GM19438 (cell line): Measurements from ENCODE around the gene SLC6A6.
A peak's percentile ranks its signal among the peaks of the same experiment; 100 is the strongest.

ENCODE experiments used
- ATAC-seq: cut with Tn5 transposase; IDR thresholded peaks from one replicate; pipeline ENCODE4 v1.9.1; 2021; ENCODE audit warnings: low read depth; ENCODE audit not compliant: unreplicated experiment

The SLC6A6 gene

DNA sequence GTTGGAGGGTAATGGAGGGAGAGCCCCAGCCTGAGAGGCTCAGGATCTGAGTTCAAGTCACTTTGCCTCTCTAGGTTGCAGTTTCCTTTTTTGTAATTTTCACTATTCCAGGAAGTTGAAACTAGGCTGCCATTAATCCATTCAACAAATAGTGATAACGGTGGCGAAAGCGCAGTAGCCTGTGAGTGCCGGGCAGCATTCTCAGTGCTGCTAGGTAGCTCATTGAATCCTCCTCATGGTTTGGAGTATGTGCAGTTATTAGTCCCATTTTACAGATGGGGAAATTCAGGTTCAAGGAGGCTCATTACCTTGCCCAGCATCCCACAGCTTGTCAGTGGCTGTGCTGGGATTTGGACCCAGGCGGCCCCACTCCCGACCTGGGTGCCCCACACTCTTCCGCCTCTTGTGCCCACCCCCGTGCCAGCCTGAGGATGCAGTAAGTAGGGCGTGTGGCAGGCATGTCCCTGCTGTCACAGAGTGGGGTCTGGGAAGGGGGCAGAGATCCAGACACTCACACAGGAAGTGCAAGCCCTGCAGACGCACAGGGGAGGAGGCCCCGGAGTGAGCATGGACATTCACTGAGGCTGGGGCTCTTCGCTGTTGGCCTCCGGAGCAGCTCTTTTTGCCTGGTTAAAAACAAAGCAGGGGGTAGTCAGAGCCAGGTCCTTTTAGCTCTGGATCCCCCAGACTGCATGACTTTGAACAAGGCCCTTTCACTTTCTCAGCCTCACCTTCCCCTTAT, 58.8 kb downstream of the SLC6A6 start:
- ATAC-seq, result no peak

DNA sequence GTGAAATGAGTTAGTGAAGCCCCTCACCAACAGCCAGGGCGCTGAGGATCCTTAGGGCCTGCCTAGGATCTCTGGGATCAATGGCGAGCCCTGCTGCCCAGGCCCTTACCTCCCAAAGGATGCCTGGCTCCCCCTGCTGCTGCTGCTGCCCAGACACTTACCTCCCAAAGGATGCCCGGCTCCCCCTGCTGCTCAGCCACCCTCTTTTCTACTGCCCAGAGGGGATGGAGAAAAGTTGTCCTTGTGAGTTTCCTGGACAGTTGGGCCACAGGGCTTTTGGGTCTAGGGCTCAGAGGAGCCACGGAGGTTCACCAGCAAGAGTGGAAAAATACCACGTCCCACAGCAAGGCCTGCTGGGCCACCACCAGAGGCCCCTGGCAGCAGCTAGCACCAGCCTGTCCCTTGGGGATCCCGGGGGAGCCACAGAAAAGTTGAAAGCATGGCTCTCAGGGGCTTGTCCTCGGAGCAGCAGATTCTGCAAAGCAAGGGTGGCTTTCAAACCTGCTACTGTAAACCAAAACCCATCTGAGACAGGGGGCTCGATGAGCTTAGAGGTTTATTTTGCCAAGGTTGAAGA, 59.4 kb downstream of the SLC6A6 start:
- ATAC-seq, result peak; percentile 55

DNA sequence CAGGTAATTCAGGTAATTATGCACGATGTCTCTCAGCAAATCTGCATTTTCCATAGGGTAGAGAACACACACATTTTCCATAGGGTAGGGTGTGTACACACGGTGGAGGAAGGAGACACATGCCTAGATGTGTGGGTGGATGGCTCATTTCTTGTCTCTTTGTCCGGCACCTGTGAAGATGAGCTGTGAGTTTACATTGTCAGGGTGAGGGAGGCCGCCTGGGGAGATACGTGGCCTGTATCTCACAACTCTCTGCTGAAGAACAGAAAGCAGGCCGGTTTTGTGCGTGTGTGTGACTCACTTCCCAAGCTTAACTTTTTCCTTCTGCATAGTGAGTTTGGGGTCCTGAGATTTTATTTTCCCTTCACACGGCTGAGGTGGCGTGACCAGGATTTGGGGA, 60.3 kb downstream of the SLC6A6 start:
- ATAC-seq, result no peak

DNA sequence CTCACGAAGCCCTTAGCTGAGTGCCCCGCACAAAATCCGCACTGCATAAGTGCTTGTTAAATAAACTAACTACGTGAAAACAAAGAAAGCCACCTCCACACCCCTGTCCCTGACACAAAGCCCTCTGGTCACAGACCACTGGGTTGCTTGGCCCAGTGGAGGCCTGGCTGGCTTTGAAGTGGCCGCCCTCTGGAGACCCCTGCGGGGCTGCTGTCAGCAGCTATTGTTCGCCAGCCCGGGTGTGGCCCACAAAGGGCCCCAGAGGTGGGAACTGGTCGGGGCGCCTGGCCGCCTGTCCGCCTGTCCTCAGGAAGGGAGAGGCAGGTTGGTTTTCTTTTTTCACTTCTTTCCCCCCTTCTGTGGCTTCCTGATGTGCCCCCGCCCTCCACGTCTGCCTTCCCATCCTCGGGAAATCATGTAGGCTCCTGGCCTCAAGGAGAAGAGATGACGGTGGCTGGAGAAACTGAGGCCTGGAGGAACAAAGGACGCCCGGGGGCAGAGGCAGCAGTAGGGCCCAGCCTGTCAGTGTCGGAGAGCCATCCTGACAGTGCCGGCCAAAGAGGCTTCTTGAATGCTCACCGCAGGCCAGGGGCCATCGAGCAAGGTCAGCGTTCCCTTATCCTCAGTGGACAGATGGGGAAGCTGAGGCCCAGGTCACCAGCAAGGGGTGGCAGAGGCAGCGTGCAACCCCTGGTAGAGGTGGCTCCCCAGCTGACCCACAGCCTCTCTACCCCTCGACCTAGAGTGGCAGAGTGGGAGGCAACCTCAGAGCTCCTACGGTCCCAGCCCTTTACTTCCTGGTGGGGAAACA, 61.1 kb downstream of the SLC6A6 start:
- ATAC-seq, result no peak

DNA sequence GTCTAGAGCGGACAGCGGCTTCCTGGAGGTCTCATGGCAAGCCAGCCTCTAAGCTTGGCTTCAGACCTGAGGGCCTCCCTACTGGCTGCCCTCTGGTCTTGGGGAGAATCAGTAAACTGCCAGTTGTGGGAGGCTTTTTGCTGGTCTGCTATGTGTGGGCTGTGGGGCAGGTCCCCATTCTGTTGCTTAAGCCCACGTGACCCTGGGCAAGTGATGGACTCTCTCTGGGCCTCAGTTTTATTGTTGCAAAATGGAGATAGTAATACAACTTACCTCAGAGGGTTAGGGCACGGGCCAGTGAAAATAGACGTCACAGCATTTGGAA, 61.7 kb downstream of the SLC6A6 start:
- ATAC-seq, result no peak

DNA sequence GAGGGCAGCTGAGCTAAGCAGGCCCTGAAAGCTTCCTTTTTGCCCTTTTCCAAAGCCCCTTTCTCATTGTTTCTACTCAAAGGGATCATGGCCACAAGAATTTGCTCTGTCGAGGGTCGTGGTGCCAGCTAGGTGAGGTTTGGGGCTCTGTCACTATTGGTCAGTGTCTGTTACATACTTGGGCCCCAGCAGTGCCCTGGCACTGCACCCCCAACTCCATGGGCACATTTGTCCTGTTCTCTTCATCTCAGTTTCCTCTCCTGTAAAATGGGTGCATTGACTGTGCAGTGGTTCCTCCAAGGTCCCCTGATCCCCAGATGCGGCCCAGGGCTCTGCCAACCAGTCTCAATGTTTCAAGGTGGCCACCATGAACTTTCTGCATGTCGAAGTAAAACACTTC, 62.1 kb downstream of the SLC6A6 start:
- ATAC-seq, result no peak

DNA sequence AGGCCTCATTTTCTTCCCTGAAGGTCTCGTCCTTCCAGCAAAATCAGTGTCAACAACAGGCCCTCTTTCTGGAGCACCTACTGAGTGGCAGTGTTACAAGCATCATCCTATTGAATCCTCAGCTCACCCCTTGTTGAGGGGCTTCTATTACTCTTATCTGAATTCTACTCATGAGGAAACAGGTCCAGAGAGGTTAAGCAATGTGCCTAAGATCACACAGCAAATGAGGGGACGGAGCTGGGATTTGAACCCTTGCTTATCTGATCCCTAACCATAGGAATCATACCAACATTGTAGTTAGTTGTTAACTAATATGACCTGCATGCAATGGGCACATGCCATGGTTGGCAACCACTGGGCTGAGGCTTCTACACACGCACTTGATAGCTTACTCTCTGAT, 63.0 kb downstream of the SLC6A6 start:
- no peak for ATAC-seq

DNA sequence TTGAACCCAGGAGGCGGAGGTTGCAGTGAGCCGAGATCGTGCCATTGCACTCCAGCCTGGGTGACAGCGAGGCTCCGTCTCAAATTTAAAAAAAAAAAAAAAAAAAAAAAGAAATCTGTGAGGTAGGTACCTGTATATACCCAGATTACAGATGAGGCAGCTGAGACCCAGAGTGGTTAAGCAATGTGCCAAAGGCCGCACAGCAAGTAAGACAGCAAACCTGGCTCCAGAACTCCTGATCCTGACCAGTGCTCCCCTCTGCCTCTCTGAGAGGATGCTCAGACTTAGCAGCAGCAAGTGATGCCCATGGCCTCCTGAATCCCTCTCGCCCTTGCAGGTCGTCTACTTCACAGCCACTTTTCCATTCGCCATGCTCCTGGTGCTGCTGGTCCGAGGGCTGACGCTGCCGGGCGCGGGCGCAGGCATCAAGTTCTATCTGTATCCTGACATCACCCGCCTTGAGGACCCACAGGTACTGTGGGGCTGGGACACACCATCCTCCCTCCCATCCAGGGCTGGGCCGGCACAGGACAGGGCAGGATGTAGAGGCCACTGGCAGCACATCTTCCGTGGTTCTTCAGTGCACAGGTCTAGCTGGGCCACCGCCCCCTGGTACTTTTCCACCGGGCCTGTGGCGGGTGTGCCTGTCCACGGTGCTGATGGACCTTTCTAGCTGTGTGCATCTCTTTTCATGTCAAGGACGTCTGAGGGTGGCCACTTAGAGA, 63.9 kb downstream of the SLC6A6 start:
- no peak for ATAC-seq

DNA sequence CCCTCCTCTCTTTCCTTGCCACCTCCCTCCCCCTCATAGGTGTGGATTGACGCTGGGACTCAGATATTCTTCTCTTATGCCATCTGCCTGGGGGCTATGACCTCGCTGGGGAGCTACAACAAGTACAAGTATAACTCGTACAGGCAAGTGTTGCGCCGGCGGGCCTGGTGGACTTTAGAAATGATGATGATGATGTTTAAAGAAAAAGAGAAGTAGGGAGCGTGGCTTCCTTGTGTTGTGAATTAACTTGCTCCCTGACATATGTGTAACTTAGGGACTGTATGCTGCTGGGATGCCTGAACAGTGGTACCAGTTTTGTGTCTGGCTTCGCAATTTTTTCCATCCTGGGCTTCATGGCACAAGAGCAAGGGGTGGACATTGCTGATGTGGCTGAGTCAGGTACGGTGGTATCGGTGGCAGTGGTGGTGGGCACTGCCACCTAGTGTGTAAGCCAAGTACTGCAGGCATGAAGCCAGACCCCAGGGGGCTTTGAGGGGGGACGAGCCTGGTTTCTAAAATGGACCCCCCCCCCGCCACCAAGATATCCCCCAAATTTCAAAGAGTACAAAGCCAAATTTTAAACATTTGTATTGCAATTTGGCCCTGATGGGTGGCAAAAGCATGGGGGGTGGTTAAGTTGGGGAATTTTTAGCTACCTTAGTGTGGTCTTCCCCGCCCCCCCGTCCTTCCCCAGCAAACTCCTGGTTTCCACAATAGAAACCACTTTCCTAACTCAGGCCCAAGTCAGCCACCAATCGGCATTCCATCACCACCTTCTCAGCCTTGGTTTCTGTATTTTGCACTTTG, 65.6 kb downstream of the SLC6A6 start:
- ATAC-seq, result no peak

DNA sequence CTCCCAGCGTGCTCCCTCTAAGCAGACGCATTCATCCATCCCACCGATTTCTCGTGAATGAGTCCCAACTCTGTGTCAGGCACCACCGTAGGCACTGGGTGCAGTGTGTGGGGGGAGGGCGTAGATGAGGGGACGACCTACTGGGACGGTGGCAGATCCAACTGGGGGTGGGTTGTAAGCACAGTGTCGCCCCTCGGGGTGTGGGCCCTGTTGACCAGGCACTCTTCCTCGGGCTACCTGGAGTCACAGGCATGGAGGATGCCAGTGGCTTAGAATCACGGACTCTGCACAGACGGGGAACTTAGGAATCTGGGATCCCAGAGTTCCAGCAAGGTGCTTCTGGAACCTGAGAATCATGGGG, 66.2 kb downstream of the SLC6A6 start:
- ATAC-seq, result no peak

DNA sequence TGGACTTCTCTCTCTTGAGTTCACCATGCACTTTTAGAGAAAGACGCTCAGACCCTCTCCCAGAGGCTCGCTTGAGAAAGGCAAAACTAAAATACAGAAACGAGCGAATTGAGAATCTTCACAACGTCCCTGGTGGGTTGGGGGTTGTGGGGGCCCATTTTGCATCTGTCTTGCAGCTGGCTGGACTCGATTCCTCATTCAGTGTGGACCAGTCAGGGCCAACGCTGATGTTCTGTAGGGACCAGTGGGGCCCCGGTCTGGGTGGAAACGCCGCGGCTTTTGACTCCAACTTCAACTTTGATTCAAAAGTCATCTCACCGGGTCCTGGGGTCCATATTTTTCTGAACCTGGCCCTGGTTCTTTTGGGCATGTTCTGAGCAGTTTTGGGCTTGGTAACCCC, 68.1 kb downstream of the SLC6A6 start:
- ATAC-seq, result no peak

DNA sequence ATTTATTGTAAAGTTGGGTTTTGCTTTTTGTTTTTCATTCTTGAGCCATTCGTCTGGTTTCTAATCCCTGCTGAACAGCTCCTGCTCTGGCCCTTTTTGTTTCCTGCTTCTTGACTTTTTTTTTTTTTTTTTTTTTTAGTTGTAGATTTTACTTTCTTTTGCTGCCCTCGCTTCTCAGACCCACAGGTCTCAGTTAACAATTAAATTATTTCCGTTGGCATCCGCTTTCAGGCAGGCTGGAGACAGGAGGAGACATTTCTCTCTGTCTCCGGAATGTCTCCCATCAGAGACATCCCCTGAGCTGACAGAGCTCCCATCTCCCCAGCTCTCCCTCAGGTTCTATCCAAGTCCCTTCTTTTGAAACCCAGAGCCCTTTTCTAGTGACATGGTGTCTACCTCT, 68.6 kb downstream of the SLC6A6 start:
- ATAC-seq, result no peak

DNA sequence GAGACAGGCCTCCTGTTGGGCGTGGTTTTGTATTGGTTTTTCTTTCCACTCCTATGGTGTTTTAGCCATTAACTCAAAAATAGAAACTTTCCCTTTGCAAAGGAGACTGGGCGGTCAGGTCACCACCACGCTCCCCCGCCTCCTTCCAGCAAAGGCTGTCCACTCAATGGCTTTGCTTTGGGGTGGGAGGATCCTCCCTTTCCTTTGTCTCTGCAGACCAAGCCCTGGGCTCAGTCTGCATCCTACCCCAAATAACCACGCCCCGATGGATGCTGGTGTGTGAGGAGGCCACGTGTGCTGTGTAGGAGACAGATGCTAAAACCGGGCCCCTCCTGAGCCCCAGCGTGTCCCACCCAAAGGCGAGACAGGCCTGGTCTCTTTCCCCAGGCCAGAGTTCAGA, 69.3 kb downstream of the SLC6A6 start:
- ATAC-seq, result no peak

DNA sequence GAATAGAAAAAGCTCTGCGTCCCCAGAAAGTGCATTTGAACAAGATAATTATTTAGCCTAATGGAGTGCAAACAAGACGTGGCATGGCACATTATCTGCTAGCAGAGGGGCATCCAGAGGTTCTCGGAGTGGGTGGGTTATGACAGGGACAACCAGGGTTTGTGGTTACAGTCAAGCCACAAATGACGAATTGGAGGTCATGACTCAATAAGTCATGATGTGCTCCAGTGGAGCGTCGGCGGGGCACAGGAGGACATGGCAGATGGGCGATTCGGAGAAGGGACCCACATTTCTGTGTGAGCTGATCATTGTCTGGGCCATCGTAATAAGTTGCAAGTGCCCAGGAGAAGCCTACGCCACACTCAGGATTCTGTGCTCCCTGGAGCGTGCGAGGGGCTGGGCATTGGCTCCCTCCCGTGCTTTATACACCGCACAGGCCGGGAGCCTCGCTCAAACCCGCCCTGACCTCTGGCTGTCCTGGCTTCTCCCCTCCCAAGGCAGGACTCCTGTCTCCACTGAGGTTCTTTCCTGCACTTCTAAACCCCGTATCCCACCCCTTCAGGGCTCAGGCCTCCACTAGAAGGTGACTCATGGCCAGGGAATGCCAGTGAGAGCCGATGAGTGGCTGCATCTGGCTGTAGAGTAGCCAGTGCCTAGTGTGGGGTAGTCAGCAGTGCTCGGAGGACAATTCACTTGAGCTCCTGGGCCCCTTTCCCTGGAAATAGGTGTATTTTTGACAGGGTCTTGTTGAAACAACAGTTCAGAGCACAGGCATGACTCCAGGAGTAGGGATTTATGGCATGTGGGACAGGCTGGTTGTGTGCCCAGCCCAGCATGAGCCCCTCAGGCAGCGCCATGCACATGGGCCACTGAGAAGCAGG, 70.3 kb downstream of the SLC6A6 start:
- no peak for ATAC-seq

DNA sequence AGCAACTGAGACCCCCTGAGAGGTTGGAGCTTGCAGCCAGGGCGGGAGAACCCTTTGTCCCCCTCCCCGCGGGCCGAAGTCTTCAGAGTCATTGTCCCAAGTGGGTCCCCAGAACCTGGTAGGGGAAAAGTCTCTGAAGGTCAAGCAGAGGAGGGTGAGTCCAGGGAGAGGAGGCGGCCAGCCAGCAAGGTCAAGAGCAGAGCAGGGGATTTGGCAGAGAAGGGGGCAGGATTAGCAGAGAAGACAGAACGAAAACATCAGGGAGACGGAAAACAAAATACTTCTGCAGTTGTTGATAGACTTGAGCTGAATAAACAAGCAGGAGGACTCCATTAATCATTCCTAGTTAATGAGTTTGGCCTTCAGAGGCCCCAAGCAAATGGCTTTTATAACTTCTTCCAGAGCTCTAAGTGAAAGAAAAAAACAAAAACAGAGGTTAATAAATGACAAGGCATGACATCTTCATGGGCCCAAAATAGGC, 71.0 kb downstream of the SLC6A6 start:
- ATAC-seq, result no peak

DNA sequence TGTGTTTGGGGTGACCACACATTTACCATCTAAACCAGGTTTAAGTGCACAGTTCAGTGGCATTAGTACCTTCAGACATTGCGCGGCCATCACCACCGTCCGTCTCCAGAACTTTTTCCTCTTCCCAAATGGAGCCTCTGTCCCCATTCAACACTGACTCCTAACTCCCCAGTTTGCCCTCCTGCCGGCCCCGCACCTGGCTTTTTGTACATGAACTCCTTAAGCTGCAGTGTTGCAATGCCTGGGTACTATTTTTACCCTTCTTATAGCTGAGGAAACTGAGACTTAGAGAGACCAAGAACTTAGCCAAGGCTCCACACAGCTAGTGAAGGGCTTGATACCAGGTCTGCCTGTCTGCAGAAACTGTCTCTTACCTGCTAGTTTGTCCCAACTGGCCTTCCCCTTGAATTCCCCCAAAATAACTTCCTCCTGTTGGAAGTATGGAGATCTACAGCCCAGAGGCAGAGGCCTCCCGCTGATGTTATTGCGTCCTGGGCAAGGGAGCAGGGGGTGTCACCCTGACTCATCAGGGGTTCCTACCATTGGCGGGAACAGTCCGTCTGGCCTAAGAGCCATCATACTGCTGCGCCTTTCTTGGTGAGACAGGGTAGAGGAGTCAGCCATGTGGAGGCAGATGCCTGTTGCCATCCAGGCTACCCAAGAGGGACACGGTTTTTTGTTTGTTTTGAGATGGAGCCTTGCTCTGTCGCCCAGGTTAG, 72.1 kb downstream of the SLC6A6 start:
- no peak for ATAC-seq

DNA sequence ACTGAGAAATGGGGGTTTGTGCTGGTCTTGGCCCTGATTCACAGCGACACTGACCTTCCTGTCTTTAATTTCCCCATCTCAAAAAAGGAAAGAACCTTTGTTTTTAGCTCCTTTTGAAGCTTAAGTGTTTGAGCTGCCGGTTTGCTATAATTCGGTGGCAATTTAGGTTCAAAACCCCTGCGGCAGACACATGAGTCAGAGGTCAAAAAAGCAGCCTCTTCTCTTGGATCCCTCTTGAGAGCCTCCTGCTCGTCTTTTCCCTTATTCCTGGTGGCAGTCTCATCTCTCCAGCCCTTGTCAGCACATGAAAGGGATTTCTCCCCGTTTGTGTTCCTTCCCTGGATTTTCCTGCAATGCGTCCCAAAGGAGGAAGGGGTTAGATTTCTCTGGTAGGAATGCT, 73.2 kb downstream of the SLC6A6 start:
- no peak for ATAC-seq

DNA sequence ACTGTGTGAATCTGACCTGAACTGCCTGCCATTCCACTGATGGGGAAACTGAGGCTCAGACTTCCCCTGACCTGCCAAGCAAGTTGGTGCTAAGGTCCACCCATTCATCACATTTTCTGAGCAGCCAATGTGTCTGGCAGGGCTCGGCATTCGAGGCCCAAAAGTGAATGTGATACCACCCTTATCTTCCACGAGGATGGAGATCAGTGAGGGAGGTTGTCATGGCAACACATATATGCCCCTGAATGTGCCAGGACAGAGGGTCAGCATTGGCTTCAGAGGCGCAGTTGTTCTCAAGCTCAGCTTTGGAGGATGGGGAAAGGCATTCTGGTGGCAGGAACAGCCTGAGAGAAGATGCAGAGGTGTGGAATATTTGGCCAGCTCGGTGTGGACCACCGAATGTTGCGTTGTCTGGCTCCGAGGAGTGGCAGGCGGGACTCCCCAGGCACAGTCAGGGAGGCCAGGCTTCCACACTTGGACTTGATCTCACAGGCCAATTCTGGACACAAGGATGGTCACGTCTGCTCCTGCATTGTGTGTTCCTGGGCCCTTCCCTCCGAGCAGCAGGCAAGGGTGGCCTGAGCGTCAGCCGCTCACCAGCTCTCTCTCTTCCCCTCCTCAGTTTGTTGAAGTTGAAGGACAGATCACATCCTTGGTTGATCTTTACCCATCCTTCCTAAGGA, 74.3 kb downstream of the SLC6A6 start:
- no peak for ATAC-seq
